Putamen (tissue), 1 donor: ENCODE data around the gene ZNF423.
A peak's percentile ranks its signal among the peaks of the same experiment; 100 is the strongest.

Source experiments
- DNase-seq: peaks from one replicate; pipeline ENCODE4 v3.0.0-alpha.2; 2016; ENCODE audit warnings: low spot score

ZNF423 gene

GRCh38 chr16:49639739-49640431, 216.0 kb downstream of the ZNF423 start:
- DNase-seq, result peak; percentile 20

- DNase-seq, result no peak
Observed at GRCh38 chr16:49638673-49639610, 217.0 kb downstream of the ZNF423 start.

GRCh38 chr16:49637933-49638672, 217.8 kb downstream of the ZNF423 start:
- DNase-seq, result no peak

DNA sequence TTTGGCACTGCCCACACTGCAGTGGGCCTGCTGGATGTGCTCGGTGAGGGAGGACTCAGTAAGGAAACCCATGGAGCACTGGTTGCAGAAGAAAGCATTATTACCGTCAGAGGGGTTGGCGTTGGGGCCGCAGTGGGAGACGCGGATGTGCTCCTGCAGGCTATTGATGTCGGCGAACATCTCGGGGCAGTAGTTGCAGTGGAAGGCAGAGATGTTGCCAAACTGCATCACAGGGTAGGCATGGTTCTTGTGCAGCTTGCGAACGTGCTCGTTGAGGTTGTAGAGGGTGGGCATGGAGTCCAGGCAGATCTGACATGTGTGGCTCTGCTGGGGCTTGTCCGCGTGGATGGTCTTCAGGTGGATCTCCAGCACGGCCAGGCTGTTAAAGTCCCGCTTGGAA, 218.4 kb downstream of the ZNF423 start:
- DNase-seq, result no peak

- DNase-seq, result no peak
Observed at GRCh38 chr16:49636608-49637007, 219.3 kb downstream of the ZNF423 start.

DNA sequence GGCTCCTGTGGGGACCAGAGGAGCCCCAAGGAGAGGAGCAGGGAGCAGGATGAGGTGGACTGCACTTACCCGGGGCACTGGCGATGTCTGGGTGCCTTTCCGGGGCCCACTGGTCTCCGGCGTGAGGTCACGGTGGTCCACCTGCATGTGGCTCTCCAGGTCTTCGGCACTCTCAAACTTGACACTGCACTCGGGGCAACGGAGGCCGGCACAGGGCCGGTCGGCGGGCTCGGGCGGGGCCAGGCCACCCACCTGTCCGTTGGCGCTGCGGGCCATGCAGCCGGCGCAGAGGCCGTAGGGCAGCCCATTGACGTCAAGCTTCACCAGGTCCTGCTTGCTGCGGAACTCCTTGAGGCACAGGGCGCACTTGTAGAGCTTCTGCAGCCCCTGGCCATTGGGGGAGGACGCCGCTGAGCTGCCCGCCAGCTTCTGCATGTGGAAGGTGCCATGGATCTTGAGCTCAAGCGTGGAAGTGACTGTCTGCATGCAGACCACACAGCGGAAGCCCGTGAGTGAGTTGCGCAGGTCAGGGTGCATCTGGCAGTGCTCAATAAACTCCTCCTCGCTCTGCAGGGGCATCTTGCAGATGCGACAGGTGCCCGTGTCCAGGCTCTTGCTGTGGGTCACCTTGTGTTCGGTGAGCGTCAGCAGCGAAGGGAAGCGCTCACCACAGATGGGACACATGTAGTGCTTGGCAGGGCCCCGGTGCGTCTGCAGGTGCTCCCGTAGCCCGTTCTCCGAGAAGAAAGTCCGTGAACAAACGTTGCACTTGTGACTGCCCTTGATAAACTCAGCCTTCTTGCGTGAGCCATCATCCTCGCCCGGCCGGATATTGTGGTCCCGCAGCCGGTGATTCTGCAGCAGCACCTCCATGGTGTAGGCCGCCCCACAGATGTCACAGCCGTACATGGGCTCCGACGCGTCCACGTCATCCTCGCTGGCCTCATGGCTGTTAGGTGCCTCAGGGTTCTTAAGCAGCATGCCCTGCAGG, 220.0 kb downstream of the ZNF423 start:
- no peak for DNase-seq

GRCh38 chr16:49635009-49635350, 220.9 kb downstream of the ZNF423 start:
- DNase-seq, result no peak

DNA sequence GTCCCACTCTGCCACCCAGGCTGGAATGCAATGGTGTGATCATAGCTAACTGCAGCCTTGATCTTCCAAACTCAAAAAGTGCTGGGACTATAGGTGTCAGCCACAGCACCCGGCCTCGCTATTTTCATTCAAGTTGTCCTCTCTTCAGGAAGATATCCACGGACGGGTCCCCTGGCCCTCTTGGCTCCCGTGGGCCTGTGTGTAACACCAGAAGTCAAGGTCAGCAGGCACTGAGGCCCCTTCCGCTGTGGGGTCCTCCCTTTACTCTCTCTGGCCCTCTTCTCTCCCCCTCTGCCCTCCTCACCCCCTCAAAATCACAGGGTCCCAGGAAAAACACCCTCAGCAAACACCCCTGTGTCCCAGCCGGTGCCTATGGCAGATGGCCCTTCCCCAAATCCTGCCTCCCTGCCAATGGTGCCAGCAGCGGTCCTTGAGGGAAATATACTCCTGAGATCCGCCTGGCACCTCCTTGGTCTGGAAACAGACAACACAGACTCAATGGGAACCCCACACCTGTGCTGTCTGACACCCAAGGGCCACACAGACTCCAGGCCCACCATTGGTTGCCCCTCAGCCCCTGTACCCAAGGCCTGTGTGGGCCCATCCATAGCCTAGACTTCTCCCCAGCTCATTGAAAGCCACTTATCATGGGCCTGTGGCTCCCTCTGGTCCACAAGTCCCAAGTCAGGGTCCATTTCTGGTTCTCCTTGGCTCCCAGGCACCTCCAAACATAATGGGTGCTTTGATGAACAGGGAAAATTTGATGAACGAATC, 221.5 kb downstream of the ZNF423 start:
- no peak for DNase-seq

DNA sequence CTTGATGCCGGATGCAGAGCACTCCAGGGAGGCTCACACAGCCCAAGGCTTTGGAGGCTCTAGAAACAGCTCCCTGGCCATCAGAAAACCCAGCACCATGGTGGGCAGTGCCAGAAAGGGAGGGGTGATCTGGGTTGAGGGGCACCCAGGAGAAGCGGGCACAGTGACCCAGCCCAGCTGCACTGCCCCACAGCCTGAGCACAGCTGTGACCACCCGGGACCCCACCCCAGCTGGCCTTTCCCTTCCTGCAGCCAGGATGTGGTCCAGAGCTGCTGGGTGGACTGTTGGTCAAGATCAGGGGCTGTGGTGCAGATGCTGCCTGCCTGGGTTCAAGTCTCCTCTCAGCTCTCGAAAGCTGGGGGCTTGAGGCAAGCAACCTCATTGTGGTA, 223.1 kb downstream of the ZNF423 start:
- DNase-seq, result no peak

DNA sequence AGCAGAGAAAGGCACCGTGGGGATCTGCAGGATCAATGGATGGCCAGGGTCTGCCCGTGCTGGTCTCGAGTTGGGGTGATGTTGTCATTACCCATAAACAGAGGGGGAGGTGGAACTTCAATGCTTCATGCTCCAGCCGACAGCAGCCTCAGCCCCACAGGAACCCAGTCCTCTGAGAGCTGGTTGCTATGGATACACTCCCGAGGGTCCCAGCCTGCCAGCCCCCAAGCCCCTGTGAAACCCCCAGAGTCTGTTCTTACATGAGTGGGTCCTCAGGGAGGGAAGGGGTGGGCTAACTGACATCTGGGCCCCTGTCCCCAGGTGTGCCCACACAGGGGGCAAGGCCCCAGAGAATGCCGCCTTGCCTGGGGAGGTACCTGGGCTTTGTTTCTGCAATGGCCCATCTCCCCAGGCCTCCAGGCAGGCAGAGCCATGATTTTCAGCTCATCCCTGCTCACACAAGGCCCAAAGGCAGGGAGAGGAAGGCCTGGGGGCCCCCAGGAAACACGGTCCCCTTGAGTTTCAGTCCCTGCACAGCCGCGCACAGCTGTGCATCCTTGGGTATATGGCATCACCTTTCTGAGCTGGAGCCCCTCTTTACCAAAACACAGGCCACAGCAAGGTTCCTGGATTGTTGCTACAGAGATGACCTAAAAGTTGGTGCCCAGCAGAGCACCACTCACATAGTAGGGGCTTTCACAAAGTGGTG, 223.7 kb downstream of the ZNF423 start:
- no peak for DNase-seq

GRCh38 chr16:49631187-49632041, 224.5 kb downstream of the ZNF423 start:
- DNase-seq, result no peak

- no peak for DNase-seq
Observed at GRCh38 chr16:49630783-49631182, 225.1 kb downstream of the ZNF423 start.

GRCh38 chr16:49629851-49630250, 226.1 kb downstream of the ZNF423 start:
- DNase-seq, result no peak

- DNase-seq, result no peak
Observed at GRCh38 chr16:49628148-49628547, 227.8 kb downstream of the ZNF423 start.

DNA sequence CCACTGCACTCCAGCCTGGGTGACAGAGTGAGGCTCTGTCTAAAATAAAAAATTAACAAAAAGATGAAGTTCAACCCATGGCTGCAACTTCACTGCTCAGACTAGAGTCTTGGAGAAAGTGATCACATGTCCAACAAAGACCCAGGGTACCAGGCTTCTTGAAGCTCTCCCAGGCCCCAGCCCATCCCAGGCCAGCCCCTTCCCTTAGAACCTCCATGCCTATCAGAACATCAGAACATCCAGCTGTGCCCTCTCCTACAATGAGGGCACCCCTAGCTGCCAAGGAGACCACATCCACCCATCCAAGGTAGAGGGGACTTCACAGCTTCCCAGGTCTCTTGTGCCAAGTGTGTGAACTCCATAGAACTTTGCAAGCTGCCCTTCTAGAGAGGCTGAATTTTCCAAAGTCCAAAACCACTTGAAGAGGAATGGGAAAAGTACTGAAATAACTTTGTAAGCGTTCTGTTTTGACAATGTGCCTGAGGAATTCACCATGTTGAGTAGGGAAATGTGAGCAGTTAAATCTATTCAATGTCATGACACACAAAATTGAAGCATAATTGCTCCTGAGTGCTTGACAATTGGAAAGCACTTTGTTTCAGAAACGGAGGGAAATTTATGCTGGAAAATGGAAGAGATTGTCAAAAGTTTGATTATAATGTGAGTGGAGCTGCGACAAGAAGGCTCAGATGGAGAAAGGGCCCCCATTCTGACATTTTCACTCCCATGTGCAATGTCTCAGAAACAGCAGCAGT, 230.4 kb downstream of the ZNF423 start:
- DNase-seq, result peak; percentile 19

DNA sequence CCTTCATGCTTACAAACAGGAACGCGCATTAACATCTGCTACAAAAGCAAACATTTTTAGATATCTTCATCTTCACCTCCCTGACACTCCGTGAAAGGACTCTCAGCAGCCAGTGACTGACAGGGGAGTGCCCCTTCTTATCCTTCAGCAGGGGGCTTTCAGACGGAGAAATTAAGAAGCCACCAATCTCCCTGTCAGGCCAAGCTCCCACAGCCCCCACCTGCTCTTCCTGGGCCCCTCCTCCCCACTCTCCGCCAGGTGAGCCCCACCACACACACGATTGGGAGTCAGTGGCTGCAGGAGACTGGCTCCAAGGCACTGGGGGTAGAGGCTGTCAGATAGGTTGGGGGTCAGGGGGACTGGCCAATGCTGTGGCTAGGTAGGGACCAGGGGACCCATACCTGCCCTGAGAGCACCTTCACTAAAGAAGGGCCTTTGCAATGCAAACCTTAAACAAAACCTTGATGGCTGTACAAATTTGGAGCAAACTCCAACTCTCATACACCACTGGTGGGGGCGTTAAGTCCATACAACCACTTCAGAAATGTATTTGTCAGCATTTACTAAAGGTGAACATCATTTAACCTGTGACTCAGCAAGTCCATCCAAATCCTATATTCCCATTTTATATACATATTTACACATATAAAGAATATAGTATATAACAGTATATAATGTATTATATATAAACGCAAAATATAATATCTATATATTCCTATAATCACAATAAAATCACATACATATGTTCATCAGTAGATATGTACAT, 232.2 kb downstream of the ZNF423 start:
- DNase-seq, result no peak
